Mesendoderm (in vitro differentiated cells): ENCODE measurements around the gene SEC16A.

ENCODE experiments used
- DNase-seq: peaks from one replicate; pipeline ENCODE4 v3.0.0; 2013
- H2AK5ac ChIP-seq: 2 replicates; pipeline ENCODE4 v1.6.1; 2013; ENCODE audit warnings: low read length, inconsistent platforms
- H2BK120ac ChIP-seq: 2 replicates; pipeline ENCODE4 v1.6.1; 2013; ENCODE audit warnings: low read depth, mild to moderate bottlenecking, low read length, moderate library complexity, mixed read lengths
- H2BK15ac ChIP-seq: replicated peaks from 2 replicates; pipeline ENCODE4 v1.6.1; 2013; ENCODE audit warnings: low read depth, mild to moderate bottlenecking, moderate library complexity
- H2BK5ac ChIP-seq: 2 replicates; pipeline ENCODE4 v1.6.1; 2013; ENCODE audit warnings: low read length, inconsistent platforms
- H3K18ac ChIP-seq: 2 replicates; pipeline ENCODE4 v1.6.1; 2013; ENCODE audit warnings: mild to moderate bottlenecking, low read length, mixed read lengths
- H3K23ac ChIP-seq: one replicate; pipeline ENCODE4 v1.6.1; 2013; ENCODE audit warnings: low read length
- H3K27ac ChIP-seq: 2 replicates; pipeline ENCODE4 v1.5.1; 2013; ENCODE audit warnings: low read depth, mild to moderate bottlenecking, inconsistent platforms, low read length, moderate library complexity
- H3K27me3 ChIP-seq: 2 replicates; pipeline ENCODE4 v1.6.1; 2013; ENCODE audit warnings: low read length, control low read depth, mild to moderate bottlenecking, inconsistent platforms; ENCODE audit not compliant: insufficient read depth, poor library complexity
- H3K36me3 ChIP-seq: 2 replicates; pipeline ENCODE4 v1.6.1; 2013; ENCODE audit warnings: low read length, inconsistent platforms; ENCODE audit not compliant: control insufficient read depth, insufficient read depth
- H3K4ac ChIP-seq: one replicate; pipeline ENCODE4 v1.6.1; 2013; ENCODE audit warnings: low read depth, mild to moderate bottlenecking, low read length, moderate library complexity
- H3K4me1 ChIP-seq: 2 replicates; pipeline ENCODE4 v1.6.1; 2013; ENCODE audit warnings: low read depth, low read length, inconsistent platforms; ENCODE audit not compliant: control insufficient read depth
- H3K4me2 ChIP-seq: 2 replicates; pipeline ENCODE4 v1.6.1; 2013; ENCODE audit warnings: low read length
- H3K4me3 ChIP-seq: 2 replicates; pipeline ENCODE4 v1.5.1; 2013; ENCODE audit warnings: mild to moderate bottlenecking, low read length
- H3K56ac ChIP-seq: one replicate; pipeline ENCODE4 v1.6.1; 2013; ENCODE audit warnings: low read length
- H3K79me1 ChIP-seq: 2 replicates; pipeline ENCODE4 v1.6.1; 2013; ENCODE audit warnings: low read length, inconsistent platforms
- H3K79me2 ChIP-seq: 2 replicates; pipeline ENCODE4 v1.6.1; 2013; ENCODE audit warnings: mild to moderate bottlenecking, low read length; ENCODE audit not compliant: control insufficient read depth, insufficient read depth
- H3K9ac ChIP-seq: 2 replicates; pipeline ENCODE4 v1.6.1; 2013; ENCODE audit warnings: low read length, inconsistent platforms
- H4K5ac ChIP-seq: one replicate; pipeline ENCODE4 v1.6.1; 2013; ENCODE audit warnings: low read length
- H4K8ac ChIP-seq: one replicate; pipeline ENCODE4 v1.6.1; 2013; ENCODE audit warnings: low read depth, mild to moderate bottlenecking, control low read depth, low read length, moderate library complexity
- WGBS: extraction: QIAGEN DNeasy Blood & Tissue Kit; methylation state at CpG from one replicate; pipeline ENCODE4 v1.1.7; 2013; ENCODE audit warnings: low lambda C conversion rate, missing lambda C conversion rate; ENCODE audit not compliant: insufficient coverage; ENCODE audit errors: extremely low coverage; 5-methylcytosine and 5-hydroxymethylcytosine counted together

Gene SEC16A

DNA sequence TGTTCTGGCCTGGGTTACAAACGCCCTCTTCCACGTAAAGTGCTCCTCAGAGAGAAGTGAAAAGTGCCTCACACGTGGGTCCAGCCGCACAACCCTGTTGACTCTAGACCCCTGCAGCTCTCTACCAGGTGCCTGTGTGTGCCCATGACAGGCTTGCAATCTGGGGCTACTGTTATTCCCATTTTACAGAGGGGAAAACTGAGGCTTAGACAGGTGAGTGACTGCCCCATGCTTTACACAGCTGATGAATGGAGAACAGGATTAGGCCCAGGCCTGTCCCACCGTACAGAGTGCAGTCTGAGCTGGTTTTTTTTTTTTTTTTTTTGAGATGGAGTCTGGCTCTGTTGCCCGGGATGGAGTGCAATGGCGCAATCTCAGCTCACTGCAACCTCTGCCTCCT, 37.0 kb downstream of the SEC16A start:
- Histone ChIP-seq H3K4me3 (no peak overlapping the region), H2BK120ac (no peak overlapping the region), H3K79me2 (no peaks in the 10 kb centered on the region), H3K9ac (no peak overlapping the region), H2BK5ac (no peak overlapping the region), H4K5ac (no peak overlapping the region), H3K36me3 (peaks cover 18% of the 10 kb centered on the region), H3K79me1 (no peaks in the 10 kb centered on the region), H2AK5ac (no peak overlapping the region), H3K4me2 (no peak overlapping the region), H3K4ac (no peak overlapping the region), H3K4me1 (no peaks in the 10 kb centered on the region), H3K23ac (no peak overlapping the region), H2BK15ac (no peak overlapping the region), H3K18ac (no peak overlapping the region), H3K27ac (no peak overlapping the region), H4K8ac (no peak overlapping the region), H3K27me3 (no peaks in the 10 kb centered on the region), H3K56ac (no peak overlapping the region)
- DNase-seq = no peak
- WGBS = no CpG with 5 or more reads among the region's 7 CpGs

DNA sequence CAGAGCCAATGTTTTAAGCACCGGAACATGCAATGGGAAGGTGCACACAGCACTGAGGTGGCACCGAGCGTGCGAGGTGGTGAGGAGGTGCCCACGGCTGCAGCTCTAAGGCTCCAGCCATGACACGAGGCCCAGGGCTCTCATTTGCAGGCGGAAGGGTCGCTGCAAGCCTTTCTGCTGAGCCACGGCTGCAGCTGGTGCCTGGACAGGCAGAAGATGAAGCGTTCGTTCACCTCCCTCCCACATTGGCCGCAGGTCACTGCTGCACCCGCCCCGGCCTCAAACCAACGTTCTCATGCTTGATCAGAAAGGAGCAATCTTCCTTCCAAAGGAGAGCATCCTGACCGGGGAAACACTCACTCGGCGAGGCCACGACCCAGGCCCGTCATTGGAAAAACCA, 38.7 kb downstream of the SEC16A start:
- Histone ChIP-seq H3K79me2 (no peaks in the 10 kb centered on the region), H4K8ac (no peak overlapping the region), H3K36me3 (peaks cover 14% of the 10 kb centered on the region), H3K79me1 (no peaks in the 10 kb centered on the region), H3K9ac (no peak overlapping the region), H2BK5ac (no peak overlapping the region), H3K27ac (no peak overlapping the region), H3K4me2 (no peak overlapping the region), H3K27me3 (no peaks in the 10 kb centered on the region), H3K18ac (no peak overlapping the region), H3K23ac (no peak overlapping the region), H2BK120ac (no peak overlapping the region), H3K4me3 (no peak overlapping the region), H3K4me1 (no peaks in the 10 kb centered on the region), H3K4ac (no peak overlapping the region), H3K56ac (no peak overlapping the region), H2AK5ac (no peak overlapping the region), H2BK15ac (no peak overlapping the region), H4K5ac (no peak overlapping the region)
- DNase-seq = no peak
- no CpG with 5 or more reads among the region's 20 CpGs for WGBS

DNA sequence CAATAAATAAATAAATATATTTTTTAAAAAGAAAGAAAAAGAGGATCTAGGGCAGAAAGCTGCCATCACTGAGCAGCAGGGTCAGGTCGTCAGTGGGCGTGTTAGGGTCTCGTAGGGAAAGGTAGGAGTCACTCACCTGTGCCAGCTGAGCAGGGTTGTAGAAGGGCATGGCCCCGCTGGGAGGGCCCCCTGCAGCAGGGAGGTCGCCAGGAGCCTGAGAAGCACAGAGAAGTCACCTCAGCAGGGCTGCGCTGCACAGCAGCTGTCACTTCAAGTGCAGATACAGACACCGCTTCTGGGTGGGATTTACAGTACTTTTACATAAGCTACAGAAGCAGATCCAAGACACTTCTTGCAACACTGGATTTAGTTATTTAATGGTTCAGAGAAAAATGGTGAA, 39.2 kb downstream of the SEC16A start:
- Histone ChIP-seq H3K9ac (no peak overlapping the region), H3K23ac (no peak overlapping the region), H3K27me3 (no peaks in the 10 kb centered on the region), H3K4me1 (no peaks in the 10 kb centered on the region), H2BK120ac (no peak overlapping the region), H4K8ac (no peak overlapping the region), H3K79me2 (no peaks in the 10 kb centered on the region), H3K4me2 (no peak overlapping the region), H2AK5ac (no peak overlapping the region), H2BK15ac (no peak overlapping the region), H3K79me1 (no peaks in the 10 kb centered on the region), H3K27ac (no peak overlapping the region), H3K4me3 (no peak overlapping the region), H3K56ac (no peak overlapping the region), H4K5ac (no peak overlapping the region), H3K18ac (no peak overlapping the region), H3K36me3 (peaks cover 14% of the 10 kb centered on the region), H3K4ac (no peak overlapping the region), H2BK5ac (no peak overlapping the region)
- WGBS = no CpG with 5 or more reads among the region's 7 CpGs
- DNase-seq = no peak

DNA sequence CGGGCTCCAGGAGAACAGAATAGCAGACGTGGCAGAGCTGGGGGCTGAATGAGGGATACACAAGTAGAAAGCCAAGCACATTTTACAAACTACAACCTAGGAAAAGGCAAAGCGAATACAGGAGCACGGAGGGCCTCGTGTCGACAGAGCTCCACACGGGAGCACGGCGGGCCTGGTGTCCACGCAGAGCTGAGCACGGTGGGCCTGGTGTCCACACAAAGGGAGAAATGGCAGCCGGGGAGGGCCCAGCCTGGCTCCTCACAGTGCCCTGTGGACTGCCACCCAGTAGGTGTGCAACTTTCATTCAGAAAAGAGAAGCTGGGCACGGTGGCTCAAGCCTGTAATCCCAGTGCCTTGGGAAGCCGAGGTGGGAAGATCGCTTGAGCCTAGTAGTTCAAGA, 39.8 kb downstream of the SEC16A start:
- Histone ChIP-seq H3K79me2 (no peaks in the 10 kb centered on the region), H4K8ac (no peak overlapping the region), H3K79me1 (peaks cover 2% of the 10 kb centered on the region), H2BK15ac (no peak overlapping the region), H3K4me3 (no peak overlapping the region), H2BK5ac (no peak overlapping the region), H4K5ac (no peak overlapping the region), H3K27me3 (no peaks in the 10 kb centered on the region), H3K56ac (no peak overlapping the region), H3K4me1 (no peaks in the 10 kb centered on the region), H3K9ac (no peak overlapping the region), H2AK5ac (no peak overlapping the region), H3K18ac (no peak overlapping the region), H3K23ac (no peak overlapping the region), H3K4ac (no peak overlapping the region), H3K4me2 (no peak overlapping the region), H2BK120ac (no peak overlapping the region), H3K36me3 (peaks cover 14% of the 10 kb centered on the region), H3K27ac (no peak overlapping the region)
- WGBS = no CpG with 5 or more reads among the region's 15 CpGs
- DNase-seq = no peak

DNA sequence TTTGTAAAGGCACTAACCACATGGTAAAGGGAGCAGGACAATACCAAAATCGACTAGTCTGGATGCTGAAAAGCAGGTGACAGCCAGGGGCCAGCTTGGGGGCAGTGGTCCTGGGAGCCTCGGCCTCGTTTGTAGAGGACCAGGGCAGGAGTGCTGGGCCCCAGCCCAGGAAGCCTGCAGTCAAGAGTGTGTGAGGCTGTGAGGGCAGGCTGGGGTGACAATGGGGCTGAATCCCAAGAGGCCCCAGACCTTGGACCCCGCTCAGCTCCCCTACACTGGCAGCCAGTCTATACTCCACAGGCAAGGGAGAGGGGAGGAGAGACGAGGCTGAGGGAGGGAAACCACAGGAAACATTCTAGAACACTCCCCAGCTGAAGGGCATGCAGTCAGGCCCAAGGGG, 40.6 kb downstream of the SEC16A start:
- Histone ChIP-seq H3K9ac (no peak overlapping the region), H3K4ac (no peak overlapping the region), H4K8ac (no peak overlapping the region), H3K36me3 (peaks cover 10% of the 10 kb centered on the region), H3K27ac (no peak overlapping the region), H3K23ac (no peak overlapping the region), H2BK15ac (no peak overlapping the region), H3K18ac (no peak overlapping the region), H2BK120ac (no peak overlapping the region), H3K56ac (no peak overlapping the region), H3K4me1 (no peaks in the 10 kb centered on the region), H3K79me2 (no peaks in the 10 kb centered on the region), H3K79me1 (peaks cover 5% of the 10 kb centered on the region), H3K27me3 (no peaks in the 10 kb centered on the region), H3K4me3 (no peak overlapping the region), H2AK5ac (no peak overlapping the region), H2BK5ac (no peak overlapping the region), H3K4me2 (no peak overlapping the region), H4K5ac (no peak overlapping the region)
- no peak for DNase-seq
- no CpG with 5 or more reads among the region's 5 CpGs for WGBS

DNA sequence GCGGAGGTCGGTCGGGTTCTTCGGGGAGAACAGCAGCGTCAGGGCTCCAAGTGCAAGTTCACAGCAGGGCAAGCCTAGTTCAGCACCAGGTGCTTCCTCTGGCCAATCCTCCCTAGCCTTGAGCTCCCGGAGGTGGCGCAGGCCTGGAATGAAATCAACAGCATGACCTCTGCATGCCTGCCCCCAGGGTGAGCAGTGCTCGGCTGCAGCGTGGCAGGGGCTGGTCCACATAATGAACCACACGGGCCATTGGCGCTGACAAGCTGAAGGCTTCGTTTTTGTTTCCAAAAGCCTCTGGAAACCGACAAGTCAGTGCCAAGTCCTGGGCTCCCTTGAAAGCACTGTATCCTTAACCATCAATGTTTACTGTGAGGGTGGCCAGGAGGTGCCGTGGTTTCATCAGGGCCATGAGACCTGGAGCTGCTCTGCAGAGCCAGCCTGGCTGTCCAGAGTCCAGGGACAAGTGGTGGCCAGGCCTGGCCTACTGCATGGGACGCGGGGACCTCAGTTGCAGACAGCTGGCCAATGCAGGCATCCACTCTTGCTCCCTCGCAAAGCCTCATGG, 41.1 kb downstream of the SEC16A start:
- Histone ChIP-seq H3K36me3 (peaks cover 8% of the 10 kb centered on the region), H3K4me1 (no peaks in the 10 kb centered on the region), H3K23ac (no peak overlapping the region), H3K79me1 (peaks cover 8% of the 10 kb centered on the region), H3K27me3 (no peaks in the 10 kb centered on the region), H3K18ac (no peak overlapping the region), H2BK5ac (no peak overlapping the region), H3K4me2 (no peak overlapping the region), H3K9ac (no peak overlapping the region), H3K4ac (no peak overlapping the region), H4K5ac (no peak overlapping the region), H2BK120ac (no peak overlapping the region), H4K8ac (no peak overlapping the region), H3K56ac (no peak overlapping the region), H3K4me3 (no peak overlapping the region), H3K27ac (no peak overlapping the region), H2BK15ac (no peak overlapping the region), H2AK5ac (no peak overlapping the region), H3K79me2 (peaks cover 2% of the 10 kb centered on the region)
- WGBS = no CpG with 5 or more reads among the region's 17 CpGs
- DNase-seq = no peak
